NT2/D1 (cell line): ENCODE data around the gene DAPK2.

Experiments used
- SUZ12 ChIP-seq: IDR thresholded peaks from 2 replicates; pipeline ENCODE4 v1.6.1; 2011; ENCODE audit not compliant: insufficient read length, insufficient read depth; ENCODE audit errors: extremely low read depth
- YY1 ChIP-seq: IDR thresholded peaks from 2 replicates; pipeline ENCODE4 v1.6.1; 2011; ENCODE audit not compliant: insufficient read length, insufficient read depth
- ZNF274 ChIP-seq: IDR thresholded peaks from 2 replicates; pipeline ENCODE4 v1.6.1; 2011; ENCODE audit warnings: mild to moderate bottlenecking, low read depth, low read length

GRCh38 chr15:63971427-63971805, 74.9 kb downstream of the DAPK2 start:
- TF ChIP-seq ZNF274 (no peak), YY1 (no peak), SUZ12 (no peak)
